GM12878 (cell line): ENCODE measurements around the gene ZNF276. TPM values are rescaled to one million over a fixed set of nuclear protein-coding genes. Genes with fewer than 3 reads are reported as not detected.

Experiments
- ATF2 ChIP-seq: IDR thresholded peaks from 2 replicates; pipeline ENCODE4 v1.6.1; 2012; ENCODE audit warnings: low read length, inconsistent platforms
- ATF3 ChIP-seq: IDR thresholded peaks from 2 replicates; pipeline ENCODE4 v1.6.1; 2011; ENCODE audit warnings: low read depth, mild to moderate bottlenecking, low read length, moderate library complexity, borderline replicate concordance; ENCODE audit errors: extremely low read depth
- CEBPZ ChIP-seq: fragments of 150-350 bp; IDR thresholded peaks from 2 replicates; pipeline ENCODE4 v1.6.1; 2016; ENCODE audit warnings: low read depth, low read length
- CTCF ChIP-seq, 3 experiments: IDR thresholded peaks in 2 of 3; conservative IDR thresholded peaks in 1 of 3; 2 replicates each; pipeline ENCODE4 v1.5.1; 2011; ENCODE audit warnings: low read depth in 3 of 3, low read length in 3 of 3, mild to moderate bottlenecking in 3 of 3, control low read depth in 2 of 3, moderate library complexity in 2 of 3, inconsistent platforms in 1 of 3, mixed read lengths in 1 of 3; ENCODE audit not compliant: control insufficient read depth in 2 of 3, insufficient read depth in 1 of 3; ENCODE audit errors: extremely low read depth in 1 of 3
- E2F8 ChIP-seq: fragments of 450-650 bp; IDR thresholded peaks from 2 replicates; pipeline ENCODE4 v1.6.1; 2018; ENCODE audit warnings: mild to moderate bottlenecking, low read depth, moderate library complexity; ENCODE audit not compliant: partially characterized antibody
- ELK1 ChIP-seq: IDR thresholded peaks from 2 replicates; pipeline ENCODE4 v1.6.1; 2012; ENCODE audit warnings: low read depth, low read length, improper control_type of control experiment
- HDGF ChIP-seq: fragments of 450-650 bp; IDR thresholded peaks from 2 replicates; pipeline ENCODE4 v1.6.1; 2016; ENCODE audit warnings: antibody characterized with exemption
- MEF2A ChIP-seq: IDR thresholded peaks from 2 replicates; pipeline ENCODE4 v1.6.1; 2011; ENCODE audit warnings: low read depth, mild to moderate bottlenecking, low read length, moderate library complexity; ENCODE audit not compliant: insufficient read depth
- PAX8 ChIP-seq: fragments of 450-650 bp; IDR thresholded peaks from 2 replicates; pipeline ENCODE4 v1.6.1; 2017; ENCODE audit warnings: mild to moderate bottlenecking, moderate library complexity
- POLR2AphosphoS5 ChIP-seq: IDR thresholded peaks from 2 replicates; pipeline ENCODE4 v1.6.1; 2011; ENCODE audit warnings: mild to moderate bottlenecking, low read length, inconsistent platforms
- RB1 ChIP-seq: fragments of 450-650 bp; formaldehyde crosslinking; IDR thresholded peaks from 2 replicates; pipeline ENCODE4 v1.6.1; 2017; ENCODE audit warnings: mild to moderate bottlenecking, borderline replicate concordance
- SMARCA5 ChIP-seq: fragments of 450-650 bp; IDR thresholded peaks from 2 replicates; pipeline ENCODE4 v1.6.1; 2017; ENCODE audit warnings: mild to moderate bottlenecking
- SP1 ChIP-seq: IDR thresholded peaks from one replicate; pipeline ENCODE4 v1.6.1; 2011; ENCODE audit warnings: low read depth, low read length
- SREBF2 ChIP-seq: IDR thresholded peaks from 2 replicates; pipeline ENCODE4 v1.6.1; 2012; ENCODE audit warnings: mild to moderate bottlenecking, low read length
- TAF1 ChIP-seq: IDR thresholded peaks from 2 replicates; pipeline ENCODE4 v1.6.1; 2011; ENCODE audit warnings: mild to moderate bottlenecking, low read depth, low read length, borderline replicate concordance
- TARDBP ChIP-seq: IDR thresholded peaks from 2 replicates; pipeline ENCODE4 v1.6.1; 2016; ENCODE audit warnings: borderline replicate concordance
- USF2 ChIP-seq: IDR thresholded peaks from 2 replicates; pipeline ENCODE4 v1.6.1; 2011; ENCODE audit warnings: low read depth, low read length, improper control_type of control experiment, borderline replicate concordance
- polyA plus RNA-seq, 11 experiments: library from polyadenylated mRNA; depleted of rRNA in 4 of 11; unstranded in 6 of 11; stranded (reverse) in 5 of 11; fragments of >200 nt; fragmentation: Nextera tagmentation in 4 of 11; fragmentation: Illumina TruSeq in 1 of 11; extraction: Ambion mirVana in 4 of 11; extraction: Trizol in 1 of 11; gene quantifications; 1 replicate in 1 of 11; 2 replicates in 10 of 11; pipeline versions ENCODE4 v1.2.1 to v1.2.3, GENCODE V29; 2011 to 2016; ENCODE audit warnings: inconsistent platforms in 2 of 11, missing spikeins in 2 of 11, low read depth in 1 of 11
- total RNA-seq, 4 experiments: library from RNA; depleted of rRNA in 3 of 4; stranded (reverse); fragments of >200 nt in 3 of 4; fragmentation: Illumina TruSeq in 1 of 4; extraction: Trizol in 1 of 4; gene quantifications; 2 replicates each; pipeline versions ENCODE4 v1.2.1 to v1.2.3, GENCODE V29; 2013 to 2021

The ZNF276 gene
- total and polyA plus RNA-seq, 10 of the 15 experiments (the other 5 are each of a cell fraction or from before 2014, with no cell fraction given): 0.27 to 22.7 (median 8.7) TPM

- TF ChIP-seq SP1 (peak; percentile 36), TARDBP (no peak), MEF2A (no peak), SMARCA5 (no peak), E2F8 (no peak), ATF3 (no peak), CEBPZ (no peak), HDGF (no peak), SREBF2 (no peak), USF2 (no peak), POLR2AphosphoS5 (peak; percentile 95), TAF1 (peak; percentile 71), ELK1 (peak; percentile 48; the same call in 1 of the 2 replicates), ATF2 (no peak), CTCF (IDR thresholded peaks at IDR 0.05 in 2 of 3, conservative IDR thresholded peaks at IDR 0.05 in 1 of 3; ENCODE audit: control insufficient read depth in 2 of 3, extremely low read depth in 1 of 3, insufficient read depth in 1 of 3, low read depth in 3 of 3, low read length in 3 of 3) (no peak), PAX8 (no peak), RB1 (peak; percentile 94; the same call in 1 of the 2 replicates)
These were observed 34.7 kb upstream of the ZNF276 start, which contains the start of gene CDK10 (continued) for GRCh38 chr16:89686520-89687091.
